HCT116 (cell line): ENCODE measurements around the gene OGA. TPM values are rescaled to one million over a fixed set of nuclear protein-coding genes. Genes with fewer than 3 reads are reported as not detected.

Source experiments
- ATAC-seq: fragments of 200-7000 bp; cut with Tn5 transposase; 2 replicates; pipeline ENCODE4 v1.9.1; 2020; ENCODE audit warnings: mild to moderate bottlenecking, moderate library complexity
- BruUV-seq: library from RNA; stranded (reverse); fragments of 400-500 nt; replicated peaks from 2 replicates; lab custom pipeline; 2021; lab: Mats Ljungman, UMichigan
- CTCF ChIA-PET: fragments of 300-600 bp; sonication (Branson Sonifier 250); formaldehyde crosslinking; loops from one replicate; lab custom pipeline; 2021; ENCODE audit warnings: antibody characterized with exemption; lab: Charles Lee
- POLR2A ChIA-PET: fragments of 300-600, 350-600 bp; sonication (Branson Sonifier 250); formaldehyde crosslinking; loops from one replicate; lab custom pipeline; 2021; ENCODE audit warnings: antibody characterized with exemption; lab: Charles Lee
- RAD21 ChIA-PET, 2 experiments: fragments of 300-600 bp; sonication (Branson Sonifier 250); formaldehyde crosslinking; loops; one replicate each; lab custom pipeline; 2023; ENCODE audit warnings: low total read pairs in 2 of 2; ENCODE audit not compliant: uncharacterized antibody in 2 of 2, unreplicated experiment in 2 of 2, low non-redundant PET in 1 of 2; lab: Charles Lee
- DNase-seq: peaks from one replicate; pipeline ENCODE4 v3.0.0-alpha.2; 2010; ENCODE audit warnings: low read depth, low spot score
- H2AFZ ChIP-seq: fragments of 200-600 bp; shearing (Covaris generic), sonication (generic); 2 replicates; pipeline ENCODE4 v1.6.1; 2017; ENCODE audit warnings: low read depth, mixed run types, mixed read lengths, antibody characterized with exemption, low read length; ENCODE audit not compliant: poor library complexity, severe bottlenecking
- H3K27ac ChIP-seq: 2 replicates; pipeline ENCODE4 v1.5.1; 2012; ENCODE audit warnings: low read depth, low read length
- H3K27me3 ChIP-seq: fragments of 200-600 bp; sonication (generic); 2 replicates; pipeline ENCODE4 v1.6.1; 2016; ENCODE audit warnings: mixed run types, low read length, mixed read lengths; ENCODE audit not compliant: insufficient read depth
- H3K36me3 ChIP-seq, 2 experiments: fragments of 200-500 bp in 1 of 2; fragments of 200-600 bp in 1 of 2; sonication (Bioruptor generic) in 1 of 2; sonication (generic) in 1 of 2; 2 replicates each; pipeline versions ENCODE4 v1.5.1 to v1.6.1; 2014 to 2016; ENCODE audit warnings: low read length in 2 of 2, inconsistent platforms in 1 of 2, mixed read lengths in 1 of 2, mixed run types in 1 of 2; ENCODE audit not compliant: insufficient read depth in 2 of 2, control insufficient read depth in 1 of 2
- H3K4me1 ChIP-seq, 2 experiments: fragments of 200-600 bp in 1 of 2; sonication (generic) in 1 of 2; 2 replicates each; pipeline versions ENCODE4 v1.5.1 to v1.6.1; 2012 to 2017; ENCODE audit warnings: low read length in 2 of 2, inconsistent platforms in 1 of 2, mild to moderate bottlenecking in 1 of 2, mixed read lengths in 1 of 2, mixed run types in 1 of 2, moderate library complexity in 1 of 2; ENCODE audit not compliant: insufficient read depth in 2 of 2, control insufficient read depth in 1 of 2
- H3K4me2 ChIP-seq: fragments of 200-600 bp; sonication (generic); 2 replicates; pipeline ENCODE4 v1.6.1; 2017; ENCODE audit warnings: mixed run types, low read length, mixed read lengths
- H3K4me3 ChIP-seq, 2 experiments: fragments of 200-600 bp in 1 of 2; sonication (generic) in 1 of 2; replicated peaks in 1 of 2; 2 replicates each; pipeline ENCODE4 v1.5.1; 2011 to 2016; ENCODE audit warnings: low read length in 2 of 2, control low read depth in 1 of 2, low read depth in 1 of 2, mild to moderate bottlenecking in 1 of 2, mixed read lengths in 1 of 2, mixed run types in 1 of 2
- H3K79me2 ChIP-seq: fragments of 200-600 bp; sonication (generic); 2 replicates; pipeline ENCODE4 v1.6.1; 2017; ENCODE audit warnings: mild to moderate bottlenecking, mixed run types, low read length, moderate library complexity, mixed read lengths; ENCODE audit not compliant: insufficient read depth
- H3K9ac ChIP-seq: fragments of 200-600 bp; sonication (generic); 2 replicates; pipeline ENCODE4 v1.6.1; 2016; ENCODE audit warnings: low read length, mixed read lengths
- H3K9me2 ChIP-seq: fragments of 200-600 bp; sonication (generic), shearing (Covaris generic); 2 replicates; pipeline ENCODE4 v1.6.1; 2017; ENCODE audit warnings: mixed run types, mild to moderate bottlenecking, moderate library complexity; ENCODE audit not compliant: insufficient read depth
- H3K9me3 ChIP-seq, 2 experiments: fragments of 200-500 bp in 1 of 2; fragments of 200-600 bp in 1 of 2; sonication (Bioruptor generic) in 1 of 2; sonication (generic) in 1 of 2; 2 replicates each; pipeline ENCODE4 v1.6.1; 2014 to 2017; ENCODE audit warnings: low read length in 2 of 2, mixed read lengths in 2 of 2, inconsistent platforms in 1 of 2, low read depth in 1 of 2, mild to moderate bottlenecking in 1 of 2, mixed run types in 1 of 2, moderate library complexity in 1 of 2; ENCODE audit not compliant: control insufficient read depth in 1 of 2, insufficient read depth in 1 of 2
- H4K20me1 ChIP-seq: fragments of 200-600 bp; sonication (generic), shearing (Covaris generic); 2 replicates; pipeline ENCODE4 v1.6.1; 2017; ENCODE audit warnings: mixed run types, mild to moderate bottlenecking, moderate library complexity; ENCODE audit not compliant: insufficient read depth
- CBX3 ChIP-seq: IDR thresholded peaks from 2 replicates; pipeline ENCODE4 v1.6.1; 2012; ENCODE audit warnings: low read depth
- EGR1 ChIP-seq: IDR thresholded peaks from 2 replicates; pipeline ENCODE4 v1.6.1; 2012; ENCODE audit warnings: low read depth
- ELF1 ChIP-seq: IDR thresholded peaks from 2 replicates; pipeline ENCODE4 v1.6.1; 2012; ENCODE audit warnings: low read depth, borderline replicate concordance
- EZH2 ChIP-seq: fragments of 200-600 bp; sonication (generic); IDR thresholded peaks from 2 replicates; pipeline ENCODE4 v1.6.1; 2017; ENCODE audit warnings: antibody characterized with exemption, mixed run types
- POLR2A ChIP-seq: IDR thresholded peaks from 2 replicates; pipeline ENCODE4 v1.7.0; 2011; ENCODE audit warnings: borderline replicate concordance; ENCODE audit not compliant: insufficient read depth, insufficient read length; ENCODE audit errors: extremely low read depth
- SP1 ChIP-seq: IDR thresholded peaks from 2 replicates; pipeline ENCODE4 v1.6.1; 2012; ENCODE audit warnings: low read depth
- ZNF274 ChIP-seq: fragments of 200-500 bp; sonication (Bioruptor generic); IDR thresholded peaks from 2 replicates; pipeline ENCODE4 v1.6.1; 2014; ENCODE audit warnings: mild to moderate bottlenecking, low read depth, low read length, inconsistent platforms
- intact Hi-C: fragments of 100-400 bp; cut with micrococcal nuclease; formaldehyde crosslinking; loops from 2 replicates; pipeline ENCODE4 v1.10.0; 2022
- total RNA-seq: library from RNA; stranded (reverse); gene quantifications from one replicate; pipeline ENCODE4 v1.2.1, GENCODE V29; 2021; ENCODE audit not compliant: unreplicated experiment
- TF ChIP-seq, protein P1 (sequence below): IDR thresholded peaks from 2 replicates; pipeline ENCODE4 v1.6.1; 2012
- TF ChIP-seq, protein P2 (sequence below): IDR thresholded peaks from 2 replicates; pipeline ENCODE4 v1.6.1; 2012; ENCODE audit warnings: low read depth
- TF ChIP-seq, protein P3 (sequence below), 3 experiments: fragments of 200-600 bp in 1 of 3; sonication (generic) in 1 of 3; IDR thresholded peaks in 2 of 3; conservative IDR thresholded peaks in 1 of 3; 2 replicates each; pipeline ENCODE4 v1.5.1; 2012 to 2017; ENCODE audit warnings: low read depth in 2 of 3, low read length in 2 of 3, antibody characterized with exemption in 1 of 3, borderline replicate concordance in 1 of 3, control low read depth in 1 of 3, mild to moderate bottlenecking in 1 of 3, mixed read lengths in 1 of 3, mixed run types in 1 of 3, moderate library complexity in 1 of 3; ENCODE audit not compliant: insufficient read depth in 1 of 3
- TF ChIP-seq, protein P4 (sequence below): IDR thresholded peaks from 2 replicates; pipeline ENCODE4 v1.6.1; 2011; ENCODE audit warnings: mild to moderate bottlenecking, low read length, moderate library complexity; ENCODE audit not compliant: insufficient replicate concordance; ENCODE audit errors: extremely low read depth

OGA gene
- total RNA-seq, 1 experiment from 2014 or later = 127 TPM

DNA sequence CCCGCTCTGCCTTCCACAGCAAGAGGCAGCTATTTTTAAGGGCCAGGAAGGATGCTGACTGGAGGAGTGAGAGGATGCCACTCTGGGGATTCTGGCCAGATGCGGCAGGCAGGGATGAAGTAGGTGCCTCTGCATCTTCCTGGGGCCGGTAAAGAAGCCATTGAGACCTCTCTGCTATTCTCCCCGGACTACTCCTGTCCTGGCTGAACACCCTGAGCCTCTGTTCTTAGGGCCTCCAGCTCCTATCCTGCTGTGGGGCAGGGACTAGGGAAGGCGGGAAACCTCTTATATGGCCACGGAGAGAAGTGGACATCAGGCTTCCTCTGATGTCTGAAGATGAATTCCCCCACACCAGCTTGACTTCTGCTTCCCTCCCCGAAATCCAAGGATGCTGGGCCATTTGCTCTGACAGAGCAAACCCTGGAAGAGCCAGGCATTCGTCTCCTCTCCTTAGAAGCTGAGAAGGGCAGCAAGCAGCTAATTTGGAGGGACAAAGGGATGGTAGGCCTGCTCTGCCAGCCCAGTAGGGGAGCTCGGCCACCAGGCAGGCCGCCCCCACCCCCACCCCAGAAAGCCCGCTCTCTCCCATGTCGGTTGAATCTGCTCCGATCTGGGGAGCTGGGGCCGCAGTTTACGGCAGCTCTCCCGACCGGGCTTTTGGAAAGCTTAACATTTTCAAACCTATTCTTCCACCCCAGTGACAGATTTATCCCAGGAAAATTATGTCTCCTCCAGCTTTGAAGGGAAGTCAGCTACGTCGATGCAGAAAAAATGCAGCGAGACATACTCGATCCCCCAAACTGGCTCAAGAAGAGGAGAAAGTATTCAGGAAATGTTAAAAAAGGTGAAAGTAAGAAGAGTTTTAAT lies 45.1 kb downstream of the OGA start:
- BruUV-seq = no TSS peak

More for the DNA sequence above, 45.1 kb downstream of the OGA start:
- Histone ChIP-seq H3K36me3 (peaks cover 0 to 5% of the 10 kb centered on the region in 2 experiments; a peak in 1 of 4 replicates), H3K27me3 (no peaks in the 10 kb centered on the region), H3K4me2 (no peak overlapping the region), H3K4me3 (no peak overlapping the region), H2AFZ (no peak overlapping the region), H3K9me3 (no peaks in the 10 kb centered on the region), H4K20me1 (no peaks in the 10 kb centered on the region), H3K27ac (no peak overlapping the region), H3K4me1 (no peaks in the 10 kb centered on the region), H3K79me2 (no peaks in the 10 kb centered on the region), H3K9ac (no peak overlapping the region), H3K9me2 (no peaks in the 10 kb centered on the region)
- TF ChIP-seq, protein P1, sequence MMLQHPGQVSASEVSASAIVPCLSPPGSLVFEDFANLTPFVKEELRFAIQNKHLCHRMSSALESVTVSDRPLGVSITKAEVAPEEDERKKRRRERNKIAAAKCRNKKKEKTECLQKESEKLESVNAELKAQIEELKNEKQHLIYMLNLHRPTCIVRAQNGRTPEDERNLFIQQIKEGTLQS = no peak
- no peak for TF ChIP-seq ELF1
- TF ChIP-seq, protein P2, sequence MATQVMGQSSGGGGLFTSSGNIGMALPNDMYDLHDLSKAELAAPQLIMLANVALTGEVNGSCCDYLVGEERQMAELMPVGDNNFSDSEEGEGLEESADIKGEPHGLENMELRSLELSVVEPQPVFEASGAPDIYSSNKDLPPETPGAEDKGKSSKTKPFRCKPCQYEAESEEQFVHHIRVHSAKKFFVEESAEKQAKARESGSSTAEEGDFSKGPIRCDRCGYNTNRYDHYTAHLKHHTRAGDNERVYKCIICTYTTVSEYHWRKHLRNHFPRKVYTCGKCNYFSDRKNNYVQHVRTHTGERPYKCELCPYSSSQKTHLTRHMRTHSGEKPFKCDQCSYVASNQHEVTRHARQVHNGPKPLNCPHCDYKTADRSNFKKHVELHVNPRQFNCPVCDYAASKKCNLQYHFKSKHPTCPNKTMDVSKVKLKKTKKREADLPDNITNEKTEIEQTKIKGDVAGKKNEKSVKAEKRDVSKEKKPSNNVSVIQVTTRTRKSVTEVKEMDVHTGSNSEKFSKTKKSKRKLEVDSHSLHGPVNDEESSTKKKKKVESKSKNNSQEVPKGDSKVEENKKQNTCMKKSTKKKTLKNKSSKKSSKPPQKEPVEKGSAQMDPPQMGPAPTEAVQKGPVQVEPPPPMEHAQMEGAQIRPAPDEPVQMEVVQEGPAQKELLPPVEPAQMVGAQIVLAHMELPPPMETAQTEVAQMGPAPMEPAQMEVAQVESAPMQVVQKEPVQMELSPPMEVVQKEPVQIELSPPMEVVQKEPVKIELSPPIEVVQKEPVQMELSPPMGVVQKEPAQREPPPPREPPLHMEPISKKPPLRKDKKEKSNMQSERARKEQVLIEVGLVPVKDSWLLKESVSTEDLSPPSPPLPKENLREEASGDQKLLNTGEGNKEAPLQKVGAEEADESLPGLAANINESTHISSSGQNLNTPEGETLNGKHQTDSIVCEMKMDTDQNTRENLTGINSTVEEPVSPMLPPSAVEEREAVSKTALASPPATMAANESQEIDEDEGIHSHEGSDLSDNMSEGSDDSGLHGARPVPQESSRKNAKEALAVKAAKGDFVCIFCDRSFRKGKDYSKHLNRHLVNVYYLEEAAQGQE = no peak
- TF ChIP-seq, protein P3, sequence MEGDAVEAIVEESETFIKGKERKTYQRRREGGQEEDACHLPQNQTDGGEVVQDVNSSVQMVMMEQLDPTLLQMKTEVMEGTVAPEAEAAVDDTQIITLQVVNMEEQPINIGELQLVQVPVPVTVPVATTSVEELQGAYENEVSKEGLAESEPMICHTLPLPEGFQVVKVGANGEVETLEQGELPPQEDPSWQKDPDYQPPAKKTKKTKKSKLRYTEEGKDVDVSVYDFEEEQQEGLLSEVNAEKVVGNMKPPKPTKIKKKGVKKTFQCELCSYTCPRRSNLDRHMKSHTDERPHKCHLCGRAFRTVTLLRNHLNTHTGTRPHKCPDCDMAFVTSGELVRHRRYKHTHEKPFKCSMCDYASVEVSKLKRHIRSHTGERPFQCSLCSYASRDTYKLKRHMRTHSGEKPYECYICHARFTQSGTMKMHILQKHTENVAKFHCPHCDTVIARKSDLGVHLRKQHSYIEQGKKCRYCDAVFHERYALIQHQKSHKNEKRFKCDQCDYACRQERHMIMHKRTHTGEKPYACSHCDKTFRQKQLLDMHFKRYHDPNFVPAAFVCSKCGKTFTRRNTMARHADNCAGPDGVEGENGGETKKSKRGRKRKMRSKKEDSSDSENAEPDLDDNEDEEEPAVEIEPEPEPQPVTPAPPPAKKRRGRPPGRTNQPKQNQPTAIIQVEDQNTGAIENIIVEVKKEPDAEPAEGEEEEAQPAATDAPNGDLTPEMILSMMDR (IDR thresholded peaks at IDR 0.05 in 2 of 3, conservative IDR thresholded peaks at IDR 0.05 in 1 of 3; ENCODE audit: borderline replicate concordance in 1 of 3, insufficient read depth in 1 of 3, low read depth in 2 of 3, low read length in 2 of 3) = no peak
- no peak for TF ChIP-seq SP1
- no peak for TF ChIP-seq CBX3
- TF ChIP-seq, protein P4, sequence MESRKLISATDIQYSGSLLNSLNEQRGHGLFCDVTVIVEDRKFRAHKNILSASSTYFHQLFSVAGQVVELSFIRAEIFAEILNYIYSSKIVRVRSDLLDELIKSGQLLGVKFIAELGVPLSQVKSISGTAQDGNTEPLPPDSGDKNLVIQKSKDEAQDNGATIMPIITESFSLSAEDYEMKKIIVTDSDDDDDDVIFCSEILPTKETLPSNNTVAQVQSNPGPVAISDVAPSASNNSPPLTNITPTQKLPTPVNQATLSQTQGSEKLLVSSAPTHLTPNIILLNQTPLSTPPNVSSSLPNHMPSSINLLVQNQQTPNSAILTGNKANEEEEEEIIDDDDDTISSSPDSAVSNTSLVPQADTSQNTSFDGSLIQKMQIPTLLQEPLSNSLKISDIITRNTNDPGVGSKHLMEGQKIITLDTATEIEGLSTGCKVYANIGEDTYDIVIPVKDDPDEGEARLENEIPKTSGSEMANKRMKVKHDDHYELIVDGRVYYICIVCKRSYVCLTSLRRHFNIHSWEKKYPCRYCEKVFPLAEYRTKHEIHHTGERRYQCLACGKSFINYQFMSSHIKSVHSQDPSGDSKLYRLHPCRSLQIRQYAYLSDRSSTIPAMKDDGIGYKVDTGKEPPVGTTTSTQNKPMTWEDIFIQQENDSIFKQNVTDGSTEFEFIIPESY = no peak
- TF ChIP-seq EZH2 = no peak
- no peak for TF ChIP-seq EGR1
- no peak for TF ChIP-seq ZNF274
- TF ChIP-seq POLR2A = no peak
- ChIA-PET RAD21 (interaction anchor here in 1 of 2 experiments (1.1 kb wide), 1 partner anchor 171 kb away, joined by 4 read pairs; no protein-coding TSS in a partner anchor), POLR2A (interaction anchor here (1.7 kb wide), 1 partner anchor 11 kb away, joined by 5 read pairs; the partner anchor contains the start of gene NPM3), CTCF (interaction anchor here (0.5 to 3.6 kb wide), 5 partner anchors 9 to 1144 kb away, joined by 3 to 22 read pairs (median 4); no protein-coding TSS in a partner anchor)
- no peak for ATAC-seq
- intact Hi-C loops = no loop called here
- DNase-seq = no peak
